A172 (cell line): ENCODE data around the gene PLEKHM2. TPM values are rescaled to one million over a fixed set of nuclear protein-coding genes. Genes with fewer than 3 reads are reported as not detected.
"Not testable (repeated sequence)": the region's sequence is repeated elsewhere in the genome, so short reads cannot be mapped to it uniquely, and the experiment has no call there.

Experiments
- DNase-seq: peaks from one replicate; pipeline ENCODE4 v3.0.0-alpha.2; 2015; ENCODE audit warnings: low spot score
- total RNA-seq: library from RNA; depleted of rRNA; stranded (reverse); fragments of >200 nt; shearing (Covaris generic); gene quantifications from 2 replicates; pipeline ENCODE4 v1.2.3, GENCODE V29; 2014

Gene PLEKHM2
- total RNA-seq, 1 experiment from 2014 or later: 22.2 TPM

GRCh38 chr1:15676010-15676409 lies 8.1 kb upstream of the PLEKHM2 start:
- no peak for DNase-seq

- no peak for DNase-seq
These were observed 7.1 kb upstream of the PLEKHM2 start for GRCh38 chr1:15676688-15677661.

GRCh38 chr1:15678578-15678977 lies 5.5 kb upstream of the PLEKHM2 start:
- peak; percentile 82 for DNase-seq

- peak; percentile 52 for DNase-seq
These were observed 4.0 kb upstream of the PLEKHM2 start for GRCh38 chr1:15680131-15680530.

- DNase-seq: peak; percentile 31
These were observed 3.4 kb upstream of the PLEKHM2 start for GRCh38 chr1:15680561-15681348.

- no peak for DNase-seq
These were observed 2.5 kb upstream of the PLEKHM2 start for GRCh38 chr1:15681349-15682292.

GRCh38 chr1:15682936-15683341 lies 1.2 kb upstream of the PLEKHM2 start:
- DNase-seq: no peak

GRCh38 chr1:15683345-15684039 lies 628 bp upstream of the PLEKHM2 start:
- no peak for DNase-seq

- DNase-seq: no peak
These were observed 560 bp downstream of the PLEKHM2 start for GRCh38 chr1:15684468-15685291.

GRCh38 chr1:15685820-15686219 lies 1.7 kb downstream of the PLEKHM2 start:
- DNase-seq: no peak

- no peak for DNase-seq
These were observed 3.3 kb downstream of the PLEKHM2 start for GRCh38 chr1:15687446-15687845.

- DNase-seq: no peak
These were observed 6.2 kb downstream of the PLEKHM2 start for GRCh38 chr1:15690317-15690716.

- no peak for DNase-seq
These were observed 7.4 kb downstream of the PLEKHM2 start for GRCh38 chr1:15691434-15692032.

GRCh38 chr1:15692121-15692682 lies 8.1 kb downstream of the PLEKHM2 start:
- no peak for DNase-seq

- no peak for DNase-seq
These were observed 9.3 kb downstream of the PLEKHM2 start for GRCh38 chr1:15693371-15693770.

- DNase-seq: no peak
These were observed 12.9 kb downstream of the PLEKHM2 start for GRCh38 chr1:15696956-15697521.

GRCh38 chr1:15698201-15698600 lies 14.1 kb downstream of the PLEKHM2 start:
- no peak for DNase-seq

GRCh38 chr1:15699321-15699720 lies 15.2 kb downstream of the PLEKHM2 start:
- DNase-seq: not testable (repeated sequence)

GRCh38 chr1:15700508-15700907 lies 16.4 kb downstream of the PLEKHM2 start:
- DNase-seq: no peak
